ENCODE results near the gene LAMA3.

The LAMA3 gene

GRCh38 chr18:23983112-23983511 is 293.9 kb downstream of the LAMA3 start:
- Histone ChIP-seq H3K9ac (ENCODE audit: low read depth, low read length) (no peak overlapping the region), H3K36me3 (ENCODE audit: control insufficient read depth, insufficient read depth, low read length) (no peaks in the 10 kb centered on the region), H3K27me3 (ENCODE audit: control insufficient read depth, insufficient read depth, low read length) (no peaks in the 10 kb centered on the region), H3K4me1 (ENCODE audit: control insufficient read depth, insufficient read depth, low read length) (peaks cover 4% of the 10 kb centered on the region), H3K9me3 (ENCODE audit: control insufficient read depth, insufficient read depth, low read length) (no peaks in the 10 kb centered on the region), H3K4me3 (ENCODE audit: low read depth, low read length) (no peak overlapping the region)

GRCh38 chr18:23986600-23987359 is 297.5 kb downstream of the LAMA3 start:
- no peak overlapping the region for H3K9ac ChIP-seq (ENCODE audit: low read depth, low read length)
- no peak overlapping the region for H3K4me3 ChIP-seq (ENCODE audit: low read depth, low read length)
- no peaks in the 10 kb centered on the region for H3K27me3 ChIP-seq (ENCODE audit: control insufficient read depth, insufficient read depth, low read length)
- peaks cover 2% of the 10 kb centered on the region for H3K4me1 ChIP-seq (ENCODE audit: control insufficient read depth, insufficient read depth, low read length)
- H3K36me3 ChIP-seq (ENCODE audit: control insufficient read depth, insufficient read depth, low read length): no peaks in the 10 kb centered on the region
- no peaks in the 10 kb centered on the region for H3K9me3 ChIP-seq (ENCODE audit: control insufficient read depth, insufficient read depth, low read length)

GRCh38 chr18:23990474-23991410 is 301.5 kb downstream of the LAMA3 start:
- Histone ChIP-seq H3K9ac (ENCODE audit: low read depth, low read length) (no peak overlapping the region), H3K4me1 (ENCODE audit: control insufficient read depth, insufficient read depth, low read length) (no peaks in the 10 kb centered on the region), H3K27me3 (ENCODE audit: control insufficient read depth, insufficient read depth, low read length) (no peaks in the 10 kb centered on the region), H3K9me3 (ENCODE audit: control insufficient read depth, insufficient read depth, low read length) (no peaks in the 10 kb centered on the region), H3K4me3 (ENCODE audit: low read depth, low read length) (no peak overlapping the region), H3K36me3 (ENCODE audit: control insufficient read depth, insufficient read depth, low read length) (no peaks in the 10 kb centered on the region)

GRCh38 chr18:23992089-23992940 is 303.1 kb downstream of the LAMA3 start:
- Histone ChIP-seq H3K4me1 (ENCODE audit: control insufficient read depth, insufficient read depth, low read length) (no peaks in the 10 kb centered on the region), H3K9ac (ENCODE audit: low read depth, low read length) (no peak overlapping the region), H3K27me3 (ENCODE audit: control insufficient read depth, insufficient read depth, low read length) (no peaks in the 10 kb centered on the region), H3K9me3 (ENCODE audit: control insufficient read depth, insufficient read depth, low read length) (no peaks in the 10 kb centered on the region), H3K36me3 (ENCODE audit: control insufficient read depth, insufficient read depth, low read length) (no peaks in the 10 kb centered on the region), H3K4me3 (ENCODE audit: low read depth, low read length) (no peak overlapping the region)

GRCh38 chr18:23992941-23993280 is 303.7 kb downstream of the LAMA3 start:
- no peak overlapping the region for H3K9ac ChIP-seq (ENCODE audit: low read depth, low read length)
- H3K4me3 ChIP-seq (ENCODE audit: low read depth, low read length): no peak overlapping the region
- H3K9me3 ChIP-seq (ENCODE audit: control insufficient read depth, insufficient read depth, low read length): no peaks in the 10 kb centered on the region
- H3K27me3 ChIP-seq (ENCODE audit: control insufficient read depth, insufficient read depth, low read length): no peaks in the 10 kb centered on the region
- H3K36me3 ChIP-seq (ENCODE audit: control insufficient read depth, insufficient read depth, low read length): no peaks in the 10 kb centered on the region
- H3K4me1 ChIP-seq (ENCODE audit: control insufficient read depth, insufficient read depth, low read length): no peaks in the 10 kb centered on the region

GRCh38 chr18:23994361-23994902 is 305.2 kb downstream of the LAMA3 start:
- no peaks in the 10 kb centered on the region for H3K27me3 ChIP-seq (ENCODE audit: control insufficient read depth, insufficient read depth, low read length)
- H3K4me3 ChIP-seq (ENCODE audit: low read depth, low read length): no peak overlapping the region
- peaks cover 2% of the 10 kb centered on the region for H3K4me1 ChIP-seq (ENCODE audit: control insufficient read depth, insufficient read depth, low read length)
- no peaks in the 10 kb centered on the region for H3K36me3 ChIP-seq (ENCODE audit: control insufficient read depth, insufficient read depth, low read length)
- H3K9ac ChIP-seq (ENCODE audit: low read depth, low read length): no peak overlapping the region
- H3K9me3 ChIP-seq (ENCODE audit: control insufficient read depth, insufficient read depth, low read length): no peaks in the 10 kb centered on the region

GRCh38 chr18:23995180-23995579 is 305.9 kb downstream of the LAMA3 start:
- Histone ChIP-seq H3K36me3 (ENCODE audit: control insufficient read depth, insufficient read depth, low read length) (no peaks in the 10 kb centered on the region), H3K4me3 (ENCODE audit: low read depth, low read length) (no peak overlapping the region), H3K9me3 (ENCODE audit: control insufficient read depth, insufficient read depth, low read length) (no peaks in the 10 kb centered on the region), H3K4me1 (ENCODE audit: control insufficient read depth, insufficient read depth, low read length) (peaks cover 2% of the 10 kb centered on the region), H3K27me3 (ENCODE audit: control insufficient read depth, insufficient read depth, low read length) (no peaks in the 10 kb centered on the region), H3K9ac (ENCODE audit: low read depth, low read length) (no peak overlapping the region)

GRCh38 chr18:23998018-23998417 is 308.8 kb downstream of the LAMA3 start:
- Histone ChIP-seq H3K27me3 (ENCODE audit: control insufficient read depth, insufficient read depth, low read length) (no peaks in the 10 kb centered on the region), H3K4me1 (ENCODE audit: control insufficient read depth, insufficient read depth, low read length) (peaks cover 2% of the 10 kb centered on the region), H3K9me3 (ENCODE audit: control insufficient read depth, insufficient read depth, low read length) (no peaks in the 10 kb centered on the region), H3K9ac (ENCODE audit: low read depth, low read length) (no peak overlapping the region), H3K4me3 (ENCODE audit: low read depth, low read length) (no peak overlapping the region), H3K36me3 (ENCODE audit: control insufficient read depth, insufficient read depth, low read length) (no peaks in the 10 kb centered on the region)

GRCh38 chr18:23998820-23999219 is 309.6 kb downstream of the LAMA3 start:
- Histone ChIP-seq H3K9me3 (ENCODE audit: control insufficient read depth, insufficient read depth, low read length) (no peaks in the 10 kb centered on the region), H3K4me1 (ENCODE audit: control insufficient read depth, insufficient read depth, low read length) (peaks cover 2% of the 10 kb centered on the region), H3K36me3 (ENCODE audit: control insufficient read depth, insufficient read depth, low read length) (no peaks in the 10 kb centered on the region), H3K27me3 (ENCODE audit: control insufficient read depth, insufficient read depth, low read length) (no peaks in the 10 kb centered on the region), H3K4me3 (ENCODE audit: low read depth, low read length) (no peak overlapping the region), H3K9ac (ENCODE audit: low read depth, low read length) (no peak overlapping the region)

GRCh38 chr18:24000613-24001490 is 311.6 kb downstream of the LAMA3 start:
- H3K36me3 ChIP-seq (ENCODE audit: control insufficient read depth, insufficient read depth, low read length): no peaks in the 10 kb centered on the region
- H3K4me3 ChIP-seq (ENCODE audit: low read depth, low read length): no peak overlapping the region
- peaks cover 2% of the 10 kb centered on the region for H3K4me1 ChIP-seq (ENCODE audit: control insufficient read depth, insufficient read depth, low read length)
- H3K27me3 ChIP-seq (ENCODE audit: control insufficient read depth, insufficient read depth, low read length): no peaks in the 10 kb centered on the region
- no peak overlapping the region for H3K9ac ChIP-seq (ENCODE audit: low read depth, low read length)
- no peaks in the 10 kb centered on the region for H3K9me3 ChIP-seq (ENCODE audit: control insufficient read depth, insufficient read depth, low read length)

Measured in iPS-15b (cell line).